Measurements from ENCODE around the gene ZNF680. TPM values are rescaled to one million over a fixed set of nuclear protein-coding genes. Genes with fewer than 3 reads are reported as not detected.

ZNF680 gene
- total and polyA plus RNA-seq, 2 of the 4 experiments (the other 2 are of a cell fraction), result 1.5 to 3.9 TPM

DNA sequence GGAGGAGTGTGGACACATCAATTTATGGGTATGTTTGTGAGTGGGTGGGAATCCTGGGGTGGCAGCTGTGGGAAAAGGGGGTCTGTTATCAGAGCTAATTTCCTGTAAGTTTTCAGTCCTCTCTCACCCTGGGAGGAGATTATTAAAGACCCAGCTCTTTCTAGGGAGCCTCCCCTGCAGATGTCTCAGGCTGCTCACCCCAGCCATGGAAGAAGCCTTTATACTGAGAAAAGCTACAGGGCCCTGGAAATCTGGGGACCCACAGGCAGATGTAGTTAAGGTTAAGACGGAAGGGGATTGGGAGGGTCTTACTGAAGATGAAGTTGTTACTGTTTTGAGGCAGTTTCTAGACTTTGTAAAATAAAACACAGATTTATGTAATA, 4.6 kb downstream of the ZNF680 start:
- Histone ChIP-seq H3K4ac (ENCODE audit: low read depth, low read length) (no peak overlapping the region), H2BK20ac (ENCODE audit: low read depth, low read length) (no peak overlapping the region), H3K4me2 (ENCODE audit: low read depth, low read length) (no peak overlapping the region), H3K23ac (ENCODE audit: low read depth, low read length) (no peak overlapping the region), H3K36me3 (ENCODE audit: control insufficient read depth, insufficient read depth, low read length) (peaks cover 6% of the 10 kb centered on the region; the same call in 1 of the 2 replicates), H4K20me1 (ENCODE audit: insufficient read depth, low read length) (no peaks in the 10 kb centered on the region), H3K27ac (ENCODE audit: insufficient read depth, low read length) (no peak overlapping the region), H2BK120ac (ENCODE audit: low read depth, low read length) (no peak overlapping the region), H3K9me3 (ENCODE audit: control insufficient read depth, insufficient read depth, low read length) (no peaks in the 10 kb centered on the region), H3K56ac (ENCODE audit: extremely low read depth, insufficient read depth, low read length) (no peak overlapping the region), H3K9ac (ENCODE audit: low read depth, low read length) (no peak overlapping the region), H4K5ac (ENCODE audit: low read depth, low read length) (no peak overlapping the region), H4K91ac (ENCODE audit: insufficient read depth, low read depth, low read length) (no peak overlapping the region), H2BK5ac (ENCODE audit: low read depth, low read length, poor library complexity, severe bottlenecking) (no peak overlapping the region), H3K79me1 (ENCODE audit: low read depth in 1 of 2, low read length in 2 of 2) (peaks cover 5 to 12% of the 10 kb centered on the region in 2 experiments; a peak in 3 of 4 replicates), H3K18ac (ENCODE audit: low read depth, low read length) (no peak overlapping the region), H2AK5ac (ENCODE audit: low read depth, low read length) (no peak overlapping the region), H2AFZ (replicated peaks; ENCODE audit: low read length, poor library complexity) (no peak overlapping the region), H3K27me3 (ENCODE audit: control insufficient read depth, insufficient read depth, low read length) (no peaks in the 10 kb centered on the region), H3K9me1 (ENCODE audit: insufficient read depth, low read length) (no peaks in the 10 kb centered on the region), H4K8ac (ENCODE audit: low read depth in 2 of 2, low read length in 2 of 2) (no peak overlapping the region), H3K4me1 (ENCODE audit: control insufficient read depth, insufficient read depth, low read length) (peaks cover 2% of the 10 kb centered on the region; the same call in 1 of the 2 replicates), H3K14ac (replicated peaks; ENCODE audit: low read depth, low read length) (no peak overlapping the region), H2BK15ac (ENCODE audit: low read depth, low read length) (no peak overlapping the region), H2AK9ac (replicated peaks; ENCODE audit: low read depth, low read length, poor library complexity) (no peak overlapping the region), H3K4me3 (ENCODE audit: insufficient read depth, low read depth, low read length) (no peak overlapping the region)
- no peak for DNase-seq
- ATAC-seq (ENCODE audit: low read depth), result no peak
- ChIA-PET CTCF (no interaction called here), POLR2A (ENCODE audit: unreplicated experiment) (no interaction called here)
- dilution Hi-C loops (cut with HindIII; ENCODE audit: low sequenced_read_pairs, unreplicated experiment) (no loop called here), in situ Hi-C loops (cut with MboI; ENCODE audit: low sequenced_read_pairs) (no loop called here), intact Hi-C loops (cut with micrococcal nuclease) (loop anchor here (10.0 kb wide), 1 partner anchor 106 kb away; the partner anchor contains the start of gene ZNF107)
- BruUV-seq (replicated peaks), result no TSS peak
- whole genome bisulfite sequencing, 2 experiments (ENCODE audit: extremely low coverage in 2 of 2, insufficient read length in 1 of 2), result no CpG with 5 or more reads among the region's 1 CpG
- TF ChIP-seq RCOR1 (IDR thresholded peaks at IDR 0.05; ENCODE audit: insufficient replicate concordance, low read length), result no peak
- no peak for TF ChIP-seq POLR2A (IDR thresholded peaks at IDR 0.05; ENCODE audit: low read depth, low read length)
- no peak for TF ChIP-seq MXI1 (IDR thresholded peaks at IDR 0.05; ENCODE audit: borderline replicate concordance, low read depth, low read length)
- TF ChIP-seq, protein P1, sequence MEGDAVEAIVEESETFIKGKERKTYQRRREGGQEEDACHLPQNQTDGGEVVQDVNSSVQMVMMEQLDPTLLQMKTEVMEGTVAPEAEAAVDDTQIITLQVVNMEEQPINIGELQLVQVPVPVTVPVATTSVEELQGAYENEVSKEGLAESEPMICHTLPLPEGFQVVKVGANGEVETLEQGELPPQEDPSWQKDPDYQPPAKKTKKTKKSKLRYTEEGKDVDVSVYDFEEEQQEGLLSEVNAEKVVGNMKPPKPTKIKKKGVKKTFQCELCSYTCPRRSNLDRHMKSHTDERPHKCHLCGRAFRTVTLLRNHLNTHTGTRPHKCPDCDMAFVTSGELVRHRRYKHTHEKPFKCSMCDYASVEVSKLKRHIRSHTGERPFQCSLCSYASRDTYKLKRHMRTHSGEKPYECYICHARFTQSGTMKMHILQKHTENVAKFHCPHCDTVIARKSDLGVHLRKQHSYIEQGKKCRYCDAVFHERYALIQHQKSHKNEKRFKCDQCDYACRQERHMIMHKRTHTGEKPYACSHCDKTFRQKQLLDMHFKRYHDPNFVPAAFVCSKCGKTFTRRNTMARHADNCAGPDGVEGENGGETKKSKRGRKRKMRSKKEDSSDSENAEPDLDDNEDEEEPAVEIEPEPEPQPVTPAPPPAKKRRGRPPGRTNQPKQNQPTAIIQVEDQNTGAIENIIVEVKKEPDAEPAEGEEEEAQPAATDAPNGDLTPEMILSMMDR (conservative IDR thresholded peaks at IDR 0.05; ENCODE audit: low read depth, low read length), result no peak
- no peak for TF ChIP-seq BHLHE40 (IDR thresholded peaks at IDR 0.05; ENCODE audit: low read depth, low read length)
- TF ChIP-seq MAZ (IDR thresholded peaks at IDR 0.05; ENCODE audit: borderline replicate concordance, low read depth, low read length), result no peak
- TF ChIP-seq FOS (IDR thresholded peaks at IDR 0.05; ENCODE audit: low read depth, low read length), result no peak
- TF ChIP-seq, protein P2, sequence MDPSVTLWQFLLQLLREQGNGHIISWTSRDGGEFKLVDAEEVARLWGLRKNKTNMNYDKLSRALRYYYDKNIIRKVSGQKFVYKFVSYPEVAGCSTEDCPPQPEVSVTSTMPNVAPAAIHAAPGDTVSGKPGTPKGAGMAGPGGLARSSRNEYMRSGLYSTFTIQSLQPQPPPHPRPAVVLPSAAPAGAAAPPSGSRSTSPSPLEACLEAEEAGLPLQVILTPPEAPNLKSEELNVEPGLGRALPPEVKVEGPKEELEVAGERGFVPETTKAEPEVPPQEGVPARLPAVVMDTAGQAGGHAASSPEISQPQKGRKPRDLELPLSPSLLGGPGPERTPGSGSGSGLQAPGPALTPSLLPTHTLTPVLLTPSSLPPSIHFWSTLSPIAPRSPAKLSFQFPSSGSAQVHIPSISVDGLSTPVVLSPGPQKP (IDR thresholded peaks at IDR 0.05; ENCODE audit: borderline replicate concordance, low read depth, low read length), result no peak
- no peak for TF ChIP-seq NFE2L2 (IDR thresholded peaks at IDR 0.05; ENCODE audit: low read depth, low read length)
- TF ChIP-seq, protein P3, sequence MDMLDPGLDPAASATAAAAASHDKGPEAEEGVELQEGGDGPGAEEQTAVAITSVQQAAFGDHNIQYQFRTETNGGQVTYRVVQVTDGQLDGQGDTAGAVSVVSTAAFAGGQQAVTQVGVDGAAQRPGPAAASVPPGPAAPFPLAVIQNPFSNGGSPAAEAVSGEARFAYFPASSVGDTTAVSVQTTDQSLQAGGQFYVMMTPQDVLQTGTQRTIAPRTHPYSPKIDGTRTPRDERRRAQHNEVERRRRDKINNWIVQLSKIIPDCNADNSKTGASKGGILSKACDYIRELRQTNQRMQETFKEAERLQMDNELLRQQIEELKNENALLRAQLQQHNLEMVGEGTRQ (IDR thresholded peaks at IDR 0.05; ENCODE audit: low read depth, low read length), result no peak
- TF ChIP-seq RAD21 (IDR thresholded peaks at IDR 0.05; ENCODE audit: low read length), result no peak
- no peak for TF ChIP-seq SMC3 (IDR thresholded peaks at IDR 0.05; ENCODE audit: low read depth, low read length)
- no peak for TF ChIP-seq MAFK (IDR thresholded peaks at IDR 0.05; ENCODE audit: low read depth, low read length)
